HL-60/S4 treated with phorbol 12-myristate 13-acetate at 8.2 ng/mL for 4 days and 3 days (cell line): ENCODE results near the gene MSRB1.
"Not testable (repeated sequence)": the region's sequence is repeated elsewhere in the genome, so short reads cannot be mapped to it uniquely, and the experiment has no call there.

Experiments
- in situ Hi-C: fragments of 300-500 bp; cut with MboI; formaldehyde crosslinking; loops from 2 replicates; pipeline ENCODE4 v1.15.0; 2022; ENCODE audit warnings: low sequenced_read_pairs

Gene MSRB1

GRCh38 chr16:1903845-1904840 is 38.9 kb downstream of the MSRB1 start:
- in situ Hi-C loops: no loop called here

GRCh38 chr16:1903220-1903574 is 39.8 kb downstream of the MSRB1 start:
- in situ Hi-C loops: no loop called here

- in situ Hi-C loops: no loop called here
Observed at GRCh38 chr16:1902547-1903219, 40.3 kb downstream of the MSRB1 start.

GRCh38 chr16:1900452-1900774 is 42.6 kb downstream of the MSRB1 start:
- in situ Hi-C loops: no loop called here

- in situ Hi-C loops: no loop called here
Observed at GRCh38 chr16:1899641-1900451, 43.2 kb downstream of the MSRB1 start.

GRCh38 chr16:1897692-1898091 is 45.3 kb downstream of the MSRB1 start:
- in situ Hi-C loops: not testable (repeated sequence)

- in situ Hi-C loops: no loop called here
Observed at GRCh38 chr16:1895949-1896675, 46.9 kb downstream of the MSRB1 start.

- in situ Hi-C loops: no loop called here
Observed at GRCh38 chr16:1895068-1895467, 47.9 kb downstream of the MSRB1 start.

GRCh38 chr16:1890708-1891050 is 52.3 kb downstream of the MSRB1 start:
- in situ Hi-C loops: no loop called here

- in situ Hi-C loops: no loop called here
Observed at GRCh38 chr16:1890024-1890707, 52.8 kb downstream of the MSRB1 start.
